GM08714 (cell line): Measurements from ENCODE around the gene CTNNA2.

Source experiments
- H3K4me3 ChIP-seq: fragments of 200-500 bp; sonication (Bioruptor generic); 2 replicates; pipeline ENCODE4 v1.5.1; 2014; ENCODE audit warnings: mild to moderate bottlenecking, low read length, inconsistent platforms
- ZNF274 ChIP-seq: IDR thresholded peaks from 2 replicates; pipeline ENCODE4 v1.6.1; 2012; ENCODE audit warnings: mild to moderate bottlenecking, low read depth, low read length

Gene CTNNA2

GRCh38 chr2:80231421-80231820 lies 718.6 kb downstream of the CTNNA2 start:
- H3K4me3 ChIP-seq: no peak overlapping the region
- no peak for TF ChIP-seq ZNF274

GRCh38 chr2:80233333-80233732 lies 720.5 kb downstream of the CTNNA2 start:
- TF ChIP-seq ZNF274: no peak
- H3K4me3 ChIP-seq: no peak overlapping the region

GRCh38 chr2:80238692-80239469 lies 726.0 kb downstream of the CTNNA2 start:
- TF ChIP-seq ZNF274: no peak

GRCh38 chr2:80242355-80242910 lies 729.6 kb downstream of the CTNNA2 start:
- no peak for TF ChIP-seq ZNF274

More at GRCh38 chr2:80238692-80239469, 726.0 kb downstream of the CTNNA2 start:
- no peak overlapping the region for H3K4me3 ChIP-seq

GRCh38 chr2:80244905-80245584 lies 732.2 kb downstream of the CTNNA2 start:
- TF ChIP-seq ZNF274: no peak
- no peak overlapping the region for H3K4me3 ChIP-seq

More at GRCh38 chr2:80242355-80242910, 729.6 kb downstream of the CTNNA2 start:
- no peak overlapping the region for H3K4me3 ChIP-seq

- H3K4me3 ChIP-seq: no peak overlapping the region
- no peak for TF ChIP-seq ZNF274
Observed at GRCh38 chr2:80246534-80246933, 733.7 kb downstream of the CTNNA2 start.

GRCh38 chr2:80247339-80247738 lies 734.5 kb downstream of the CTNNA2 start:
- no peak overlapping the region for H3K4me3 ChIP-seq
- TF ChIP-seq ZNF274: no peak

GRCh38 chr2:80248146-80248545 lies 735.3 kb downstream of the CTNNA2 start:
- no peak for TF ChIP-seq ZNF274
- no peak overlapping the region for H3K4me3 ChIP-seq

- TF ChIP-seq ZNF274: no peak
- H3K4me3 ChIP-seq: no peak overlapping the region
Observed at GRCh38 chr2:80252294-80252986, 739.6 kb downstream of the CTNNA2 start.

GRCh38 chr2:80255918-80256781 lies 743.3 kb downstream of the CTNNA2 start:
- no peak overlapping the region for H3K4me3 ChIP-seq
- TF ChIP-seq ZNF274: no peak

GRCh38 chr2:80256782-80257167 lies 743.9 kb downstream of the CTNNA2 start:
- H3K4me3 ChIP-seq: no peak overlapping the region
- TF ChIP-seq ZNF274: no peak

GRCh38 chr2:80257450-80257849 lies 744.6 kb downstream of the CTNNA2 start:
- no peak for TF ChIP-seq ZNF274

GRCh38 chr2:80258341-80258740 lies 745.5 kb downstream of the CTNNA2 start:
- TF ChIP-seq ZNF274: no peak
- no peak overlapping the region for H3K4me3 ChIP-seq

More at GRCh38 chr2:80257450-80257849, 744.6 kb downstream of the CTNNA2 start:
- no peak overlapping the region for H3K4me3 ChIP-seq
